Omental fat pad (tissue), 4 donors: ENCODE data around the gene BICRA. TPM values are rescaled to one million over a fixed set of nuclear protein-coding genes. Genes with fewer than 3 reads are reported as not detected.
A peak's percentile ranks its signal among the peaks of the same experiment; 100 is the strongest.
"Not testable (repeated sequence)": the region's sequence is repeated elsewhere in the genome, so short reads cannot be mapped to it uniquely, and the experiment has no call there.

Experiments
- ATAC-seq: fragments of 150-250 bp; one replicate; pipeline ENCODE4 v1.9.1; 2016; ENCODE audit warnings: mild to moderate bottlenecking, moderate library complexity; ENCODE audit not compliant: low FRiP score
- DNase-seq: peaks from one replicate; pipeline ENCODE4 v3.0.0-alpha.2; 2019; ENCODE audit warnings: low spot score
- total RNA-seq, 4 donors: library from RNA; depleted of rRNA; stranded (reverse); fragments of >200 nt; gene quantifications; one replicate each; pipeline ENCODE4 v1.1.0, GENCODE V29; 2016
- TF ChIP-seq, protein P1 (sequence below), 3 donors: fragments of 450-650 bp; IDR thresholded peaks; one replicate each; pipeline ENCODE4 v1.5.1; 2016 to 2017; ENCODE audit warnings: antibody characterized with exemption in 3 of 3, mild to moderate bottlenecking in 3 of 3, moderate library complexity in 2 of 3

The BICRA gene
- total RNA-seq, 4 donors from 2014 or later, result 3.2 to 20.3 (median 6.8) TPM

DNA sequence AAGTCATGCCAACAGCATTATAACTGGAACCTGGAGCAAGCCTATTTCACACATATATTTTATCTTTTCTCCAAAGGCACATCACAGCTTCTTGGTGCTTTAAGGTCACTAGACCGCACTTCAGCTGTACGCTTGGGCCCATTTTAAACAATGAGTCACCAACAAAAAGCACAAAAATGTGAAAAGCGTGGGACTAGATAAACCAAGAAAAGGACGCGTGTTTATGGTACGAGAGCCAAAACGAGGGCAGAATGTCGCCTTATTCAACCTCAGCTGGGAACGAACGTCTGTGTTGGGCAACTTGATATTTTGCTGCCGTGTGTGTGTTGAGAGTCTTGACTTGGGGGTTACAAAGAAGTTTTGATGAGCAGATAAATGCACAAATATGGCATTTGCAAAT lies 95.1 kb downstream of the BICRA start:
- DNase-seq (no peak), ATAC-seq (no peak)
- TF ChIP-seq, protein P1, sequence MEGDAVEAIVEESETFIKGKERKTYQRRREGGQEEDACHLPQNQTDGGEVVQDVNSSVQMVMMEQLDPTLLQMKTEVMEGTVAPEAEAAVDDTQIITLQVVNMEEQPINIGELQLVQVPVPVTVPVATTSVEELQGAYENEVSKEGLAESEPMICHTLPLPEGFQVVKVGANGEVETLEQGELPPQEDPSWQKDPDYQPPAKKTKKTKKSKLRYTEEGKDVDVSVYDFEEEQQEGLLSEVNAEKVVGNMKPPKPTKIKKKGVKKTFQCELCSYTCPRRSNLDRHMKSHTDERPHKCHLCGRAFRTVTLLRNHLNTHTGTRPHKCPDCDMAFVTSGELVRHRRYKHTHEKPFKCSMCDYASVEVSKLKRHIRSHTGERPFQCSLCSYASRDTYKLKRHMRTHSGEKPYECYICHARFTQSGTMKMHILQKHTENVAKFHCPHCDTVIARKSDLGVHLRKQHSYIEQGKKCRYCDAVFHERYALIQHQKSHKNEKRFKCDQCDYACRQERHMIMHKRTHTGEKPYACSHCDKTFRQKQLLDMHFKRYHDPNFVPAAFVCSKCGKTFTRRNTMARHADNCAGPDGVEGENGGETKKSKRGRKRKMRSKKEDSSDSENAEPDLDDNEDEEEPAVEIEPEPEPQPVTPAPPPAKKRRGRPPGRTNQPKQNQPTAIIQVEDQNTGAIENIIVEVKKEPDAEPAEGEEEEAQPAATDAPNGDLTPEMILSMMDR (IDR thresholded peaks at IDR 0.05), result no peak

DNA sequence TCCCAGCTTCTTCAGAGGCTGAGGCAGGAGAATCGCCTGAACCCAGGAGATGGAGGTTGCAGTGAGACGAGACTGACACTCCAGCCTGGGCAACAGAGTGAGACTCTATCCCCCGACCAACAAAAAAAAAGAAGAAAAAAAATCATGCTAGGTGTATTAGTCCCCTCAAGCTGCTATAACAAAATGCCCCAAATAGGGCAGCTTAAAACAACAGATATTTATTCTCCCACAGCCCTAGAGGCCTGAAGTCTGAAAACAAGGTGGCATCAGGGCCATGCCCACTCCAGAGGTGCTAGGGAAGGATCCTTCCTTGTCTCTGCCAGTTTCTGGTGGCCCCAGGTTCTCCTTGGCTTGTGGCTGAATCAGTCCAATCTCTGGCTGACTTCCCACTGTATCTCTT lies 95.7 kb downstream of the BICRA start:
- ATAC-seq (no peak), DNase-seq (no peak)
- TF ChIP-seq, protein P1 (IDR thresholded peaks at IDR 0.05), result no peak

DNA sequence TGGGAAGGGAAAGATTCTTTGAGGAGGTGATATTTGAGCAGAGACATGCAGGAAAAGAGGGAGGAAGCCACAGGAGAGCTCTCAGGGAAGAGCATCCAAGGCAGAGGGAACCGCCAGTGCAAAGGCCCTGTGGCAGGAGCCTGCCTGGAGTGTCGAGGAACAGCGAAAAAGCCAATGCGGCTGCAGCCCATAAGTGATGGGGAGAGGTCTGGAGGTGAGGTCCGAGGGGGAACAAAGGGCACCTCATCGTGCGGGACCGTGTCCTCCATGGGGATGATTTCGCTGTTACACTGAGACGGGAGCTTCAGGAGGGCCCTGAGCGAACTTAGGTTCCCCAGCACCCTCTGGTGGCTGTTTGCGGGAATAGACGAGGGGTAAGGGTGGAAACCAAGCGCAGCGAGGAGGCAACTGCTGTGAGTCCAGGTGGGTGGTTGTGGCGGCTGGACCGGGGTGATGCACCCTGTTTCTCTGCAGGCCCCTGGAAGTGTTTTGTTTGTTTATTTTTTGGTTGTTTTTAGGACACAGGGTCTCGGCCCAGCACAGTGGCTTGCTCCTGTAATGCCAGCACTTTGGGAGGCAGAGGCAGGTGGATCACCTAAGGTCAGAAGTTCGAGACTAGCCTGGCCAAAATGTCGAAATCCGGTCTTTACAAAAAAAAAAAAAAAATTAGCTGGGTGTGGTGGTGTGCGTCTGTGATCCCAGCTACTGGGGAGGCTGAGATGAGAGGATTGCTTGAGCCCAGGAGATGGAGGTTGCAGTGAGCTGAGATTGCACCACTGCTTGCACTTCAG lies 98.4 kb downstream of the BICRA start:
- ATAC-seq, result peak; percentile 71
- DNase-seq, result peak; percentile 56
- TF ChIP-seq, protein P1 (IDR thresholded peaks at IDR 0.05), result peak in 2 of 3 donors; percentile 19 to 21

DNA sequence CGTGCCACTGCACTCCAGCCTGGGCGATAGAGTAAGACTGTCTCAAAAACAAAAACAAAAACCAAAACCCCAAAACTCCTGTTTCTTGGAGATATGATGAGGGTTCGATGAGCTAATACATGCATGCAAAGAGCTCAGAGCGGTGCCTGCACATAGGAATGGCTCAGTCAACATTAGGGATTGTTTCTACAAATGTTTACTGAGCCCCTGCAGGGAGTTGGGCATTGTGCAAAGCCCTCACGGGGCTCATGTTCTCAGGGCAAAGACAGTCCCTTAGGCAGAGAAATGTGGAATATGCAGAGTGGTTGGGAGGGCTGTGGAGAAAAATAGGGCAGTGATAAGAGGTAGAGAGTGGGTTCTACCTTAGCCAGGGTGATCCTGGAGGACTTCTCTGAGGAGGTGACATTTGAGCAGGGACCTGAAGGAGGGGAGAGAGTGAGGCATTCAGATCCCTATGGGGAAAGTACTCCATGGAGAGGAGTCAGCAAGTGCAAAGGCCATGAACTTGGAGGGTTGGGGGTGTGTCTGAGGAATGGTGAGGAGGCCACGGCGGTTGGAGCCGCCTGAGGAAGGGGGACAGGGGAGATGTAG lies 102.8 kb downstream of the BICRA start:
- TF ChIP-seq, protein P1 (IDR thresholded peaks at IDR 0.05), result no peak
- ATAC-seq (no peak), DNase-seq (no peak)

DNA sequence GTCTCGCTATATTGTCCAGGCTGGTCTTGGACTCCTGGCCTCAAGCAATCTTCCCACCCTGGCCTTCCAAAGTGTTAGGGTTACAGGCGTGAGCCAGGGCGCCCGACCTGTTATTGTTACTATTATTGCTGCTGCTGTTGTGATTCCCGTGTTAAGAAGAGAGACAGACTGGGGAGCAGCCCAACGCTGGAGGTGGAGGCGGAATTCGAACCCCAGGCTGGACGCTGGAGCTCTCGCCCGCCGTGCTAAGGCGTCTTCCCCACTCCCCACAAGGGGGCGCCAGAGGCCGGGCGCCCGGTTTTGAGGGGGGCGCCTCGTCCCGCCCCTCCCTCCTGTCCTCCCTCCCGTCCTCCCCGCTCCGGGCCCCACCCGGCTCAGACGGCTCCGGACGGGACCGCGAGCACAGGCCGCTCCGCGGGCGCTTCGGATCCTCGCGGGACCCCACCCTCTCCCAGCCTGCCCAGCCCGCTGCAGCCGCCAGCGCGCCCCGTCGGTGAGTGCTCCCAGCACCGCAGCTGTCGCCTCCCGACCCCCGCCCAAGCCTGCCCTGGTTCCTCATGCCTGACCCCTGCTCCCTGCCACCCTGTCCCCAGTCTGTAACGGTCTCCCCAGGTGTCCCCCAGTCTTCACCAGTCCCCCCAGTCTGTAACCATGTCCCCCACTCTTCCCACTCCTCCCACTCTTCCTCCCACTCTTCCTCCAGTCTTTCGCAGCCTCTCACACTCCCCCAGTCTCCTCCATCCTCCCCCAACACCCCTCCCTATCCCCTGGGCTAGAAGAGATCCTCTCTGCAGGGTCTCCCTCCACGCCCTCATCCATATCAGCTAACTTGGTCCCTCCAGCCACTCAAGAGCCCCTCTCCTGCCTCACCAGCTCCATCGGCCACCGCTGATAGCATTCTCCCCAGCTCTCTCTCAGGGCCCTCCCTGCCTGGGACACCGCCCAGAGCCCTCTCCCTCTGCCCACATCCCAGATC lies 104.4 kb downstream of the BICRA start, which contains the start of gene EHD2:
Gene EHD2, plus strand, starts transcription at position 377 of the 976 bp plus-strand sequence. CDS start 3,191 bp downstream, outside the sequence.
- TF ChIP-seq, protein P1 (IDR thresholded peaks at IDR 0.05), result peak in 2 of 3 donors; percentile 57 to 92
- ATAC-seq, result peak; percentile 87
- DNase-seq, result peak; percentile 40

DNA sequence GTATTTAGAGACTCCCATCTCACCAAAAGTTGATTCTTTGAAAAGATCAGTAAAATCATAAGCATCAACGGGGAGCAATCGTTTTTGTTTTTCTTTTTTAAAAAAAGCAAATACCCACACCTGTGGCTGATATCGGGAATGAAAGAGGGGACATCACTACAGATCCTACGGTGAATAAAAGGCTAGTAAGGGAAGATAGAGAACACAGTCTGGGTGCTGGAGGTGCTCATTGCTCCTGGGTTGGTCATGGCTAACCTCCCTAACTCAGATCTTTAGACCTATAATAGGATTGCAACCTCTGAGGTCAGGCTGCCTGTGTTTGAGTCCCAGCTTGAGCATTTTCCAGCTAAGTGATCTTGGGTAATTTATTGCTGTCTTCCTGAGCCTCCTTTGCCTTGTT lies 105.4 kb downstream of the BICRA start:
- TF ChIP-seq, protein P1 (IDR thresholded peaks at IDR 0.05), result no peak

DNA sequence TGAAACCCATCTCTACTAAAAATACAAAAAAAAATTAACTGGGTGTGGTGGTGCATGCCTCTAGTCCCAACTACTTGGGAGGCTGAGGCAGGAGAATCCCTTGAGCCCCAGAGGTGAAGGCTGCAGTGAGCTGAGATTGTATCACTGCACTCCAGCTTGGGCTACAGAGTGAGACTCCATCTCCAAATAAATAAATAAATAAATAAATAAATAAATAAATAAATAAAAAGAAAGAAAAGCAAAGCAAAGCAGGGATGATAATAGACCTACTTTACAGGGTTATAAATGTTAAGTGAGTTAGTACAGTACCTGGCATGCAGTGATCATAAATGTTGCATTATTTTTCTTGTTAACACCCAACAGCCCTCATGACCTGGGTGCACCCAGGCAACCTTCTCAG lies 105.9 kb downstream of the BICRA start:
- not testable (repeated sequence) for ATAC-seq, DNase-seq

More for the DNA sequence above, 105.4 kb downstream of the BICRA start:
- ATAC-seq (no peak), DNase-seq (no peak)
